ENCODE measurements around the gene TMOD3. TPM values are rescaled to one million over a fixed set of nuclear protein-coding genes. Genes with fewer than 3 reads are reported as not detected.
A peak's percentile ranks its signal among the peaks of the same experiment; 100 is the strongest.
"Not testable (repeated sequence)": the region's sequence is repeated elsewhere in the genome, so short reads cannot be mapped to it uniquely, and the experiment has no call there.

The TMOD3 gene
- total and polyA plus RNA-seq, 12 donors, result 5.4 to 28.7 (median 18.2) TPM

- peaks cover 0 to 56% (median 25%) of the 10 kb centered on the region in 9 donors for H3K4me1 ChIP-seq
- no peak for TF ChIP-seq CTCF (IDR thresholded peaks at IDR 0.05)
- intact Hi-C loops (cut with DNase I), result loop anchor here in 4 of 10 donors (2.0 to 10.0 kb wide), 5 partner anchors 37 to 340 kb away; partner anchors contain the start of gene TMOD3 (in 1 of the 4)
- no peaks in the 10 kb centered on the region for H3K9me3 ChIP-seq
- no peaks in the 10 kb centered on the region for H3K27me3 ChIP-seq
- DNase-seq (no peak), ATAC-seq (peak; percentile 65 to 92 (median 82))
- no peak overlapping the region for H3K4me3 ChIP-seq
- H3K36me3 ChIP-seq, result peaks cover 0 to 27% (median 0%) of the 10 kb centered on the region in 9 donors
- H3K27ac ChIP-seq, result peak overlapping the region in 5 of 10 donors; percentile 10 to 57 (median 45)
Observed at GRCh38 chr15:51884517-51885236, 55.2 kb downstream of the TMOD3 start.

GRCh38 chr15:51885758-51886157 is 56.3 kb downstream of the TMOD3 start:
- DNase-seq, H3K4me3 ChIP-seq, ATAC-seq, H3K27me3 ChIP-seq, H3K27ac ChIP-seq, H3K9me3 ChIP-seq: not testable (repeated sequence)
- peaks cover 0 to 46% (median 19%) of the 10 kb centered on the region in 9 donors for H3K4me1 ChIP-seq
- H3K36me3 ChIP-seq, result peaks cover 0 to 36% (median 0%) of the 10 kb centered on the region in 9 donors
- intact Hi-C loops (cut with DNase I), result loop anchor here in 3 of 10 donors (2.0 to 10.0 kb wide), 3 partner anchors 55 to 339 kb away; no protein-coding TSS in a partner anchor
- 98% methylated on average over 32 of the region's 32 CpGs for WGBS, 2 donors

- DNase-seq (no peak), ATAC-seq (no peak)
- no peak overlapping the region for H3K27ac ChIP-seq
- no peaks in the 10 kb centered on the region for H3K27me3 ChIP-seq
- H3K9me3 ChIP-seq, result no peaks in the 10 kb centered on the region
- intact Hi-C loops (cut with DNase I), result loop anchor here in 2 of 10 donors (10.0 kb wide), 2 partner anchors 93 to 337 kb away; no protein-coding TSS in a partner anchor
- no peak for TF ChIP-seq CTCF (IDR thresholded peaks at IDR 0.05)
- H3K36me3 ChIP-seq, result peaks cover 0 to 55% (median 5%) of the 10 kb centered on the region in 9 donors
- no peak overlapping the region for H3K4me3 ChIP-seq
- H3K4me1 ChIP-seq, result peaks cover 0 to 31% (median 19%) of the 10 kb centered on the region in 9 donors
- WGBS, 2 donors, result 90% methylated on average over 9 of the region's 9 CpGs
Observed at GRCh38 chr15:51887887-51888592, 58.6 kb downstream of the TMOD3 start.

- DNase-seq (no peak), ATAC-seq (peak in 2 of 8 donors; percentile 40 to 56)
- H3K27me3 ChIP-seq, result no peaks in the 10 kb centered on the region
- H3K4me1 ChIP-seq, result peaks cover 0 to 25% (median 13%) of the 10 kb centered on the region in 9 donors
- H3K9me3 ChIP-seq, result no peaks in the 10 kb centered on the region
- no peak overlapping the region for H3K27ac ChIP-seq
- 28 to 31% methylated on average over 2 of the region's 2 CpGs for WGBS, 2 donors
- TF ChIP-seq CTCF (IDR thresholded peaks at IDR 0.05), result peak; percentile 43 to 86 (median 72)
- no peak overlapping the region for H3K4me3 ChIP-seq
- intact Hi-C loops (cut with DNase I), result loop anchor here in 2 of 10 donors (10.0 kb wide), 2 partner anchors 94 to 336 kb away; no protein-coding TSS in a partner anchor
- H3K36me3 ChIP-seq, result peaks cover 0 to 61% (median 5%) of the 10 kb centered on the region in 9 donors
Observed at GRCh38 chr15:51888593-51889195, 59.2 kb downstream of the TMOD3 start.
